Breast epithelium (tissue), 4 donors: ENCODE results near the gene PSMD14. TPM values are rescaled to one million over a fixed set of nuclear protein-coding genes. Genes with fewer than 3 reads are reported as not detected.
"Not testable (repeated sequence)": the region's sequence is repeated elsewhere in the genome, so short reads cannot be mapped to it uniquely, and the experiment has no call there.

Experiments
- DNase-seq, 2 donors: peaks; one replicate each; pipeline ENCODE4 v3.0.0-alpha.2; 2019; ENCODE audit warnings: low spot score in 2 of 2
- H3K27ac ChIP-seq, 2 donors: fragments of 200-600 bp; sonication (generic) in 1 of 2; one replicate each; pipeline ENCODE4 v1.5.1; 2016 to 2019; ENCODE audit warnings: mild to moderate bottlenecking in 1 of 2
- H3K27me3 ChIP-seq, 2 donors: fragments of 200-600 bp; sonication (generic) in 1 of 2; one replicate each; pipeline versions ENCODE4 v1.5.1 to v1.6.0; 2017 to 2019; ENCODE audit warnings: control low read depth in 1 of 2, mild to moderate bottlenecking in 1 of 2
- H3K36me3 ChIP-seq: fragments of 200-600 bp; one replicate; pipeline ENCODE4 v1.5.1; 2019
- H3K4me1 ChIP-seq, 2 donors: fragments of 200-600 bp; sonication (generic); one replicate each; pipeline ENCODE4 v1.5.1; 2016 to 2019; ENCODE audit warnings: control low read depth in 1 of 2
- H3K4me3 ChIP-seq, 3 donors: fragments of 200-600 bp; sonication (generic); 1 replicate in 2 of 3; 2 replicates in 1 of 3; pipeline ENCODE4 v1.5.1; 2016 to 2019; ENCODE audit warnings: mild to moderate bottlenecking in 3 of 3, moderate library complexity in 2 of 3
- H3K9me3 ChIP-seq, 2 donors: fragments of 200-600 bp; sonication (generic) in 1 of 2; one replicate each; pipeline ENCODE4 v1.5.1; 2016 to 2019; ENCODE audit warnings: control low read depth in 1 of 2
- CTCF ChIP-seq, 3 donors: fragments of 450-650 bp; IDR thresholded peaks; one replicate each; pipeline ENCODE4 v1.5.1; 2016 to 2017; ENCODE audit warnings: antibody characterized with exemption in 3 of 3, mild to moderate bottlenecking in 3 of 3, moderate library complexity in 3 of 3
- POLR2A ChIP-seq: fragments of 450-650 bp; IDR thresholded peaks from one replicate; pipeline ENCODE4 v1.6.1; 2016; ENCODE audit warnings: antibody characterized with exemption, mild to moderate bottlenecking, moderate library complexity
- POLR2AphosphoS5 ChIP-seq, 3 donors: sonication (generic); formaldehyde crosslinking; IDR thresholded peaks; one replicate each; pipeline ENCODE4 v1.6.1; 2017; ENCODE audit warnings: antibody characterized with exemption in 3 of 3
- intact Hi-C: fragments of 100-400 bp; cut with DNase I; formaldehyde crosslinking; loops from one replicate; pipeline ENCODE4 v1.15.1; 2023; ENCODE audit warnings: low total_unique reads
- total RNA-seq, 3 donors: library from RNA; depleted of rRNA; stranded (reverse); fragments of >200 nt; gene quantifications; one replicate each; pipeline ENCODE4 v1.1.0, GENCODE V29; 2016

The PSMD14 gene
- total RNA-seq, 3 donors from 2014 or later = 38.3 to 50.1 (median 38.7) TPM

- Histone ChIP-seq H3K36me3 (no peaks in the 10 kb centered on the region), H3K4me3 (no peak overlapping the region), H3K9me3 (no peaks in the 10 kb centered on the region), H3K4me1 (no peaks in the 10 kb centered on the region), H3K27me3 (no peaks in the 10 kb centered on the region), H3K27ac (no peak overlapping the region)
- intact Hi-C loops = no loop called here
- no peak for TF ChIP-seq CTCF (IDR thresholded peaks at IDR 0.05)
- TF ChIP-seq POLR2A = no peak
- TF ChIP-seq POLR2AphosphoS5 (IDR thresholded peaks at IDR 0.05) = no peak
- no peak for DNase-seq
These were observed 19.4 kb downstream of the PSMD14 start for GRCh38 chr2:161327582-161327981.

GRCh38 chr2:161332371-161332967, 24.2 kb downstream of the PSMD14 start:
- no peak for DNase-seq
- TF ChIP-seq POLR2AphosphoS5 (IDR thresholded peaks at IDR 0.05) = no peak
- TF ChIP-seq CTCF (IDR thresholded peaks at IDR 0.05) = no peak
- TF ChIP-seq POLR2A = no peak
- intact Hi-C loops = no loop called here
- no peaks in the 10 kb centered on the region for H3K27me3 ChIP-seq
- no peak overlapping the region for H3K4me3 ChIP-seq
- H3K9me3 ChIP-seq = no peaks in the 10 kb centered on the region
- H3K27ac ChIP-seq = no peak overlapping the region
- no peaks in the 10 kb centered on the region for H3K4me1 ChIP-seq
- no peaks in the 10 kb centered on the region for H3K36me3 ChIP-seq

GRCh38 chr2:161335626-161336025, 27.4 kb downstream of the PSMD14 start:
- intact Hi-C loops = no loop called here
- no peaks in the 10 kb centered on the region for H3K36me3 ChIP-seq

GRCh38 chr2:161337247-161337646, 29.0 kb downstream of the PSMD14 start:
- Histone ChIP-seq H3K27ac (no peak overlapping the region), H3K27me3 (no peaks in the 10 kb centered on the region), H3K9me3 (no peaks in the 10 kb centered on the region), H3K36me3 (no peaks in the 10 kb centered on the region), H3K4me3 (no peak overlapping the region), H3K4me1 (no peaks in the 10 kb centered on the region)
- DNase-seq = no peak
- TF ChIP-seq POLR2A = no peak
- no peak for TF ChIP-seq POLR2AphosphoS5 (IDR thresholded peaks at IDR 0.05)
- TF ChIP-seq CTCF (IDR thresholded peaks at IDR 0.05) = no peak
- intact Hi-C loops = no loop called here

More at GRCh38 chr2:161335626-161336025, 27.4 kb downstream of the PSMD14 start:
- no peak for TF ChIP-seq POLR2AphosphoS5 (IDR thresholded peaks at IDR 0.05)
- TF ChIP-seq CTCF (IDR thresholded peaks at IDR 0.05) = no peak
- no peak for TF ChIP-seq POLR2A
- DNase-seq = no peak
- Histone ChIP-seq H3K27ac (no peak overlapping the region), H3K4me3 (no peak overlapping the region), H3K4me1 (no peaks in the 10 kb centered on the region), H3K9me3 (no peaks in the 10 kb centered on the region), H3K27me3 (no peaks in the 10 kb centered on the region)

GRCh38 chr2:161339532-161339931, 31.3 kb downstream of the PSMD14 start:
- H3K9me3 ChIP-seq, H3K27me3 ChIP-seq, H3K27ac ChIP-seq, H3K36me3 ChIP-seq, intact Hi-C loops, H3K4me3 ChIP-seq, H3K4me1 ChIP-seq, DNase-seq: not testable (repeated sequence)

GRCh38 chr2:161340930-161341413, 32.7 kb downstream of the PSMD14 start:
- H3K27ac ChIP-seq, DNase-seq, H3K27me3 ChIP-seq, H3K9me3 ChIP-seq, H3K36me3 ChIP-seq, H3K4me1 ChIP-seq, intact Hi-C loops: not testable (repeated sequence)
- H3K4me3 ChIP-seq = peak overlapping the region in 2 of 3 donors; percentile 21 to 34
